ENCODE measurements around the gene TAF11L5. TPM values are rescaled to one million over a fixed set of nuclear protein-coding genes. Genes with fewer than 3 reads are reported as not detected.
"Not testable (repeated sequence)": the region's sequence is repeated elsewhere in the genome, so short reads cannot be mapped to it uniquely, and the experiment has no call there.

Gene TAF11L5
- polyA plus RNA-seq, 1 experiment, result not detected

DNA sequence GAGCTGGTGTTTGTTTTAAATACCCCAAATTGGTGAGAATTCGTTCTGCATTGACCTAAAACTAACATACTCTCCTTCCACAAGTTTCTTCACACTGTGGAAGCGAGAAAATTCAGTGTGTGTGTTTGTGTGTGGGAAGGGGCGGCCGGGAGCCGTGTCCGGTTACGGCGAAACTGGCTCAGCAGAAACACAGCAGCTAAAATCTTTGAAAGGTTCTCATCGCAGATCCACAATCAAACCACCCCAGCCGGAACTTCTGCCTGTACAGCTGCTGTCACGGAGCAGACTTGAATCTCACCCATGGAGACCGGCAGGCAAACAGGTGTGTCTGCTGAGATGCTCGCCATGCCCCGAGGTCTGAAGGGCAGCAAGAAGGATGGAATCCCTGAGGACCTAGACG, 3.5 kb upstream of the TAF11L5 start, which contains the start of gene TAF11L4:
Gene TAF11L4, plus strand, starts transcription at position 301 of the 400 bp plus-strand sequence.
- DNase-seq (ENCODE audit: low read depth, low spot score); CTCF ChIA-PET; H3K27ac ChIP-seq (ENCODE audit: low read depth, low read length); H3K4me3 ChIP-seq (ENCODE audit: low read depth, low read length); H3K27me3 ChIP-seq (ENCODE audit: control insufficient read depth, insufficient read depth, low read length); POLR2A ChIA-PET; H3K9me3 ChIP-seq (ENCODE audit: control insufficient read depth, insufficient read depth, low read length): not testable (repeated sequence)

DNA sequence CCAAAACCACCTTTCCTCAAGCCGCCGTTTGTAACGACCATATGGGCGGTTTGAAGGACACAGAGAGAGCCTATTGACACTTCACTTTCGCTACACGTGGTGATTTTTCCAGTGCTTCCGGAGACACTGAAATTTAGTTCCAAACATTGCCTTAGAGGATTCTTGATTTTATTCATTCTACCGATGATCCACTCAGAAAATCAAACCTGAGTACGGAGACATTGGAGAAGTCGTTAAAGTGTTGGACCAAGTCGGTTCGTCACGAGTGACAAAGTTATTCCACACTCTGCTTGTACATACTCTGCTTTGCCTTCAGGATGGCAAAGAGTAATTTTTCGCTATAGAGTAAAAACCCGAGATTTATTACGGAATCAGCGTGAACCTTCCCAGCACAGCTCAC, 1.5 kb downstream of the TAF11L5 start:
- DNase-seq (ENCODE audit: low read depth, low spot score); CTCF ChIA-PET; H3K27me3 ChIP-seq (ENCODE audit: control insufficient read depth, insufficient read depth, low read length); H3K4me3 ChIP-seq (ENCODE audit: low read depth, low read length); H3K27ac ChIP-seq (ENCODE audit: low read depth, low read length); POLR2A ChIA-PET; H3K9me3 ChIP-seq (ENCODE audit: control insufficient read depth, insufficient read depth, low read length): not testable (repeated sequence)

DNA sequence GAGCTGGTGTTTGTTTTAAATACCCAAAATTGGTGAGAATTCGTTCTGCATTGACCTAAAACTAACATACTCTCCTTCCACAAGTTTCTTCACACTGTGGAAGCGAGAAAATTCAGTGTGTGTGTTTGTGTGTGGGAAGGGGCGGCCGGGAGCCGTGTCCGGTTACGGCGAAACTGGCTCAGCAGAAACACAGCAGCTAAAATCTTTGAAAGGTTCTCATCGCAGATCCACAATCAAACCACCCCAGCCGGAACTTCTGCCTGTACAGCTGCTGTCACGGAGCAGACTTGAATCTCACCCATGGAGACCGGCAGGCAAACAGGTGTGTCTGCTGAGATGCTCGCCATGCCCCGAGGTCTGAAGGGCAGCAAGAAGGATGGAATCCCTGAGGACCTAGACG, 3.3 kb downstream of the TAF11L5 start, which contains the start of gene TAF11L6:
Gene TAF11L6, plus strand, starts transcription at position 301 of the 400 bp plus-strand sequence.
- H3K27ac ChIP-seq (ENCODE audit: low read depth, low read length); H3K9me3 ChIP-seq (ENCODE audit: control insufficient read depth, insufficient read depth, low read length); H3K4me3 ChIP-seq (ENCODE audit: low read depth, low read length); H3K27me3 ChIP-seq (ENCODE audit: control insufficient read depth, insufficient read depth, low read length); DNase-seq (ENCODE audit: low read depth, low spot score); CTCF ChIA-PET; POLR2A ChIA-PET: not testable (repeated sequence)

Small RNAs within 50 kb of the gene (small RNA-seq; reads per million reads assigned to genes)
- not detected for gene AC106774.3 (ENCODE audit: insufficient read length, low read depth)

Other genes starting within 250 kb of the TAF11L5 start
- not detected in 2 replicates for gene TAF11L2, start 27.0 kb upstream of the TAF11L5 start, polyA plus RNA-seq (2011; rRNA removed)
- not detected in 2 replicates for gene TAF11L3, start 6.9 kb upstream of the TAF11L5 start, polyA plus RNA-seq (2011; rRNA removed)
- not detected in 2 replicates for gene TAF11L4, start 3.4 kb upstream of the TAF11L5 start, polyA plus RNA-seq (2011; rRNA removed)
- gene TAF11L6, start 3.4 kb downstream of the TAF11L5 start, polyA plus RNA-seq (2011; rRNA removed), result not detected in 2 replicates
- gene TAF11L7, start 60.5 kb downstream of the TAF11L5 start, polyA plus RNA-seq (2011; rRNA removed), result not detected in 2 replicates
- not detected in 2 replicates for gene TAF11L8, start 65.7 kb downstream of the TAF11L5 start, polyA plus RNA-seq (2011; rRNA removed)
- not detected in 2 replicates for gene TAF11L9, start 69.2 kb downstream of the TAF11L5 start, polyA plus RNA-seq (2011; rRNA removed)
- not detected in 2 replicates for gene TAF11L10, start 72.6 kb downstream of the TAF11L5 start, polyA plus RNA-seq (2011; rRNA removed)
- gene TAF11L11, start 78.9 kb downstream of the TAF11L5 start, polyA plus RNA-seq (2011; rRNA removed), result not detected in 2 replicates
- not detected in 2 replicates for gene TAF11L12, start 85.2 kb downstream of the TAF11L5 start, polyA plus RNA-seq (2011; rRNA removed)
- not detected in 2 replicates for gene TAF11L13, start 106.9 kb downstream of the TAF11L5 start, polyA plus RNA-seq (2011; rRNA removed)
- not detected in 2 replicates for gene TAF11L14, start 109.2 kb downstream of the TAF11L5 start, polyA plus RNA-seq (2011; rRNA removed)

Data from AG04450 (cell line).